GM12878 (cell line): Measurements from ENCODE around the gene ANO4. TPM values are rescaled to one million over a fixed set of nuclear protein-coding genes. Genes with fewer than 3 reads are reported as not detected.

ENCODE experiments used
- ATAC-seq: fragments of 200-7000 bp; cut with Tn5 transposase; 3 replicates; pipeline ENCODE4 v1.9.1; 2020; ENCODE audit warnings: mild to moderate bottlenecking, moderate library complexity
- BruUV-seq: library from RNA; stranded (reverse); fragments of 400-500 nt; replicated peaks from 2 replicates; lab custom pipeline; 2021; lab: Mats Ljungman, UMichigan
- CTCF ChIA-PET: fragments of 300-600 bp; sonication (Branson Sonifier 250); formaldehyde crosslinking; extraction: SDS; loops from one replicate; lab custom pipeline; 2021; ENCODE audit warnings: inconsistent platforms; lab: Yijun Ruan, JAX
- POLR2A ChIA-PET: fragments of 350-600 bp; formaldehyde crosslinking; extraction: SDS; loops from one replicate; lab custom pipeline; 2021; ENCODE audit warnings: inconsistent platforms; lab: Charles Lee
- RAD21 ChIA-PET: fragments of 300-600 bp; sonication (Branson Sonifier 250); formaldehyde crosslinking; loops from one replicate; lab custom pipeline; 2023; ENCODE audit warnings: antibody characterized with exemption; ENCODE audit not compliant: unreplicated experiment; lab: Charles Lee
- SMC1A ChIA-PET: fragments of 300-600 bp; sonication (Branson Sonifier 250); formaldehyde crosslinking; loops from one replicate; lab custom pipeline; 2023; ENCODE audit not compliant: unreplicated experiment, uncharacterized antibody; lab: Charles Lee
- DNase-seq: peaks from one replicate; pipeline ENCODE4 v3.0.0-alpha.2; 2011; ENCODE audit warnings: low read depth, low spot score
- FAIRE-seq: peaks from 3 replicates; lab custom pipeline; 2011; peaks lifted over from hg19 to GRCh38; lab: Jason Lieb, UNC
- H2AFZ ChIP-seq: 2 replicates; pipeline ENCODE4 v1.6.0; 2011; ENCODE audit warnings: low read depth, low read length, control low read depth; ENCODE audit not compliant: control insufficient read depth
- H3K27ac ChIP-seq: 2 replicates; pipeline ENCODE4 v1.5.1; 2011; ENCODE audit warnings: control low read depth; ENCODE audit not compliant: control insufficient read depth, insufficient read depth
- H3K27me3 ChIP-seq, 2 experiments: replicated peaks in 1 of 2; 2 replicates each; pipeline versions ENCODE4 v1.6.0 to v1.6.1; 2011; ENCODE audit warnings: low read length in 1 of 2; ENCODE audit not compliant: control insufficient read depth in 2 of 2, insufficient read depth in 2 of 2
- H3K36me3 ChIP-seq, 2 experiments: 2 replicates each; pipeline ENCODE4 v1.5.1; 2011; ENCODE audit warnings: low read length in 1 of 2; ENCODE audit not compliant: control insufficient read depth in 2 of 2, insufficient read depth in 2 of 2
- H3K4me1 ChIP-seq: 2 replicates; pipeline ENCODE4 v1.6.1; 2011; ENCODE audit warnings: mild to moderate bottlenecking, low read length, moderate library complexity, mixed read lengths; ENCODE audit not compliant: control insufficient read depth, insufficient read depth
- H3K4me2 ChIP-seq: 2 replicates; pipeline ENCODE4 v1.6.0; 2011; ENCODE audit warnings: control low read depth; ENCODE audit not compliant: control insufficient read depth, insufficient read depth
- H3K4me3 ChIP-seq: fragments of 200-600 bp; sonication (generic); 2 replicates; pipeline ENCODE4 v1.5.1; 2016
- H3K79me2 ChIP-seq: 2 replicates; pipeline ENCODE4 v1.6.0; 2011; ENCODE audit warnings: low read length; ENCODE audit not compliant: control insufficient read depth, insufficient read depth
- H3K9ac ChIP-seq: 2 replicates; pipeline ENCODE4 v1.8.0; 2011; ENCODE audit warnings: low read length, control low read depth, mixed read lengths; ENCODE audit not compliant: control insufficient read depth, insufficient read depth
- H3K9me3 ChIP-seq: replicated peaks from 3 replicates; pipeline ENCODE4 v1.5.1; 2011; ENCODE audit warnings: mild to moderate bottlenecking, low read length; ENCODE audit not compliant: control insufficient read depth, insufficient read depth
- H4K20me1 ChIP-seq: 2 replicates; pipeline ENCODE4 v1.6.0; 2011; ENCODE audit not compliant: control insufficient read depth, insufficient read depth
- BMI1 ChIP-seq: fragments of 450-650 bp; IDR thresholded peaks from 2 replicates; pipeline ENCODE4 v1.6.1; 2016; ENCODE audit warnings: mild to moderate bottlenecking, moderate library complexity, borderline replicate concordance
- BRCA1 ChIP-seq: IDR thresholded peaks from 2 replicates; pipeline ENCODE4 v1.6.1; 2011; ENCODE audit warnings: low read depth, low read length, improper control_type of control experiment
- CREM ChIP-seq: IDR thresholded peaks from 2 replicates; pipeline ENCODE4 v1.6.1; 2014; ENCODE audit warnings: antibody characterized with exemption, low read depth
- GATAD2B ChIP-seq: fragments of 450-650 bp; conservative IDR thresholded peaks from 2 replicates; pipeline ENCODE4 v1.6.1; 2017; ENCODE audit warnings: low read depth, mild to moderate bottlenecking, moderate library complexity
- KAT2A ChIP-seq: conservative IDR thresholded peaks from 2 replicates; pipeline ENCODE4 v1.6.1; 2011; ENCODE audit warnings: low read depth, low read length; ENCODE audit not compliant: control insufficient read depth
- MYC ChIP-seq: IDR thresholded peaks from 2 replicates; pipeline ENCODE4 v1.6.1; 2011; ENCODE audit warnings: mild to moderate bottlenecking, low read length, moderate library complexity, inconsistent platforms; ENCODE audit not compliant: insufficient read depth, insufficient replicate concordance, insufficient read length, severe bottlenecking
- PBX3 ChIP-seq: IDR thresholded peaks from 2 replicates; pipeline ENCODE4 v1.6.1; 2011; ENCODE audit warnings: mild to moderate bottlenecking, low read depth, low read length, moderate library complexity; ENCODE audit not compliant: insufficient replicate concordance
- POLR2A ChIP-seq: IDR thresholded peaks from 2 replicates; pipeline ENCODE4 v1.6.1; 2011; ENCODE audit warnings: low read depth, mild to moderate bottlenecking, low read length
- STAT3 ChIP-seq: IDR thresholded peaks from 2 replicates; pipeline ENCODE4 v1.6.1; 2011; ENCODE audit warnings: low read depth, low read length, improper control_type of control experiment
- TAF1 ChIP-seq: IDR thresholded peaks from 2 replicates; pipeline ENCODE4 v1.6.1; 2011; ENCODE audit warnings: mild to moderate bottlenecking, low read depth, low read length, borderline replicate concordance
- YBX1 ChIP-seq: fragments of 450-650 bp; IDR thresholded peaks from 2 replicates; pipeline ENCODE4 v1.6.1; 2016; ENCODE audit warnings: antibody characterized with exemption
- ZNF217 ChIP-seq: fragments of 450-650 bp; IDR thresholded peaks from 2 replicates; pipeline ENCODE4 v1.6.1; 2017; ENCODE audit warnings: antibody characterized with exemption, mild to moderate bottlenecking
- WGBS: methylation state at CpG from one replicate; pipeline ENCODE4 v1.1.6; 2016; ENCODE audit warnings: low lambda C conversion rate; ENCODE audit not compliant: insufficient replicate concordance, insufficient coverage; ENCODE audit errors: missing lambda C conversion rate; 5-methylcytosine and 5-hydroxymethylcytosine counted together
- in situ Hi-C: fragments of 300-500 bp; cut with MboI; formaldehyde crosslinking; loops from 9 replicates; pipeline ENCODE4 v1.14.3; 2018; ENCODE audit warnings: mixed read lengths
- intact Hi-C: fragments of 100-400 bp; cut with micrococcal nuclease; formaldehyde crosslinking; loops from one replicate; pipeline ENCODE4 v1.14.2; 2022; ENCODE audit not compliant: unreplicated experiment
- polyA plus RNA-seq, 11 experiments: library from polyadenylated mRNA; depleted of rRNA in 4 of 11; unstranded in 6 of 11; stranded (reverse) in 5 of 11; fragments of >200 nt; fragmentation: Nextera tagmentation in 4 of 11; fragmentation: Illumina TruSeq in 1 of 11; extraction: Ambion mirVana in 4 of 11; extraction: Trizol in 1 of 11; gene quantifications; 1 replicate in 1 of 11; 2 replicates in 10 of 11; pipeline versions ENCODE4 v1.2.1 to v1.2.3, GENCODE V29; 2011 to 2016; ENCODE audit warnings: inconsistent platforms in 2 of 11, missing spikeins in 2 of 11, low read depth in 1 of 11
- total RNA-seq, 4 experiments: library from RNA; depleted of rRNA in 3 of 4; stranded (reverse); fragments of >200 nt in 3 of 4; fragmentation: Illumina TruSeq in 1 of 4; extraction: Trizol in 1 of 4; gene quantifications; 2 replicates each; pipeline versions ENCODE4 v1.2.1 to v1.2.3, GENCODE V29; 2013 to 2021
- TF ChIP-seq, protein P1 (sequence below): IDR thresholded peaks from 2 replicates; pipeline ENCODE4 v1.6.1; 2011; ENCODE audit warnings: borderline replicate concordance, low read depth, mild to moderate bottlenecking, moderate library complexity, mixed read lengths, low read length; ENCODE audit not compliant: insufficient read depth; ENCODE audit errors: extremely low read length

ANO4 gene
- total and polyA plus RNA-seq, 10 of the 15 experiments (the other 5 are each of a cell fraction or from before 2014, with no cell fraction given): not detected

GRCh38 chr12:100974747-100975146, 180.2 kb downstream of the ANO4 start:
- no peak overlapping the region for H3K27ac ChIP-seq
- POLR2A ChIA-PET: no interaction called here
- in situ Hi-C loops (no loop called here), intact Hi-C loops (no loop called here)
- TF ChIP-seq BRCA1: no peak
- TF ChIP-seq MYC: no peak
- no peak for TF ChIP-seq KAT2A
- TF ChIP-seq YBX1: no peak
- TF ChIP-seq GATAD2B: no peak
- no peak for TF ChIP-seq PBX3
- no peak for TF ChIP-seq TAF1
- TF ChIP-seq, protein P1, sequence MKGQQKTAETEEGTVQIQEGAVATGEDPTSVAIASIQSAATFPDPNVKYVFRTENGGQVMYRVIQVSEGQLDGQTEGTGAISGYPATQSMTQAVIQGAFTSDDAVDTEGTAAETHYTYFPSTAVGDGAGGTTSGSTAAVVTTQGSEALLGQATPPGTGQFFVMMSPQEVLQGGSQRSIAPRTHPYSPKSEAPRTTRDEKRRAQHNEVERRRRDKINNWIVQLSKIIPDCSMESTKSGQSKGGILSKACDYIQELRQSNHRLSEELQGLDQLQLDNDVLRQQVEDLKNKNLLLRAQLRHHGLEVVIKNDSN: no peak
- no peak for TF ChIP-seq CREM
- TF ChIP-seq POLR2A: no peak
- no peak for TF ChIP-seq BMI1
- TF ChIP-seq STAT3: no peak
- TF ChIP-seq ZNF217: no peak
- H3K4me2 ChIP-seq: no peak overlapping the region
- no peak for FAIRE-seq
- RAD21 ChIA-PET: no interaction called here
- no peaks in the 10 kb centered on the region for H3K27me3 ChIP-seq
- ATAC-seq: no peak
- H2AFZ ChIP-seq: no peak overlapping the region
- no peaks in the 10 kb centered on the region for H3K9me3 ChIP-seq
- H3K4me3 ChIP-seq: no peak overlapping the region
- CTCF ChIA-PET: no interaction called here
- H4K20me1 ChIP-seq: no peaks in the 10 kb centered on the region
- no peaks in the 10 kb centered on the region for H3K36me3 ChIP-seq
- H3K4me1 ChIP-seq: no peaks in the 10 kb centered on the region
- no peaks in the 10 kb centered on the region for H3K79me2 ChIP-seq
- H3K9ac ChIP-seq: no peak overlapping the region
- WGBS: 40% methylated on average over 9 of the region's 9 CpGs
- no peak for DNase-seq
- BruUV-seq: no TSS peak
- SMC1A ChIA-PET: no interaction called here
